Measurements from ENCODE around the gene SLC2A8.

DNA sequence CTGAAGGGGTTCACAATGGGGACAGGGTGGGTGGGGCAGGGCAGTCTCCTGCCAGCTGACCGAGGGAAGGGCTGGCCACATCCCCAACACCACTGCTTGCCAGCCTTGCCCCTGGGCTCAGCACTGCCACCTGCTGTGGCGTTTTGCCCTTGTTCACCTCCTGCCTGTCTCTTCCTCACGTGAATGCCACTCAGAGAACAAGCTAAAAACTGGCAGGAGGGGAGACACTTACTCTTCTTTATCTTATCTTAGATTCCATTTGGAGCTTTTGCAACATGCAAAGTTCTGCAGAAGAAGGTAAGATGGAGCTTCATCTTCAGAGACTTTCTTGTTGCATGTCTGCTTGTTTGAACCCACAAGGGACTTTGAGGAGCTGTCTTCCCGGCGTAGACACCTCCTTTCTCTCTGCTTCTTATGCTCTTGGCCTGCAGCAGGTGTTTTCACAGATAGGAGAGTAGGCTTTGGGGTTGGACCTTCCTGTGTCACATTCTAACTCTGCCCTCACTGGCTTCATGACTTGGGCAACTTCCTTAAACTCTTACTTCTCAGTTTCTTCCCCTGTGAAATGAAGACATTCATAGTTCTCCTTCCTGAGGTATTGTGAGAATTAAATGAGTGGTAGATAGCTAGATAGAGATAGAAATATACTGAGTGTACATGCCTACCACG, 58.5 kb downstream of the SLC2A8 start:
- TF ChIP-seq CTCF (IDR thresholded peaks at IDR 0.05 in 4 of 5, conservative IDR thresholded peaks at IDR 0.05 in 1 of 5): peak; percentile 7 to 53 (median 34)
- no peak for TF ChIP-seq POLR2A (IDR thresholded peaks at IDR 0.05)
